Measurements from ENCODE around the gene TRAPPC5.
A peak's percentile ranks its signal among the peaks of the same experiment; 100 is the strongest.

The TRAPPC5 gene

GRCh38 chr19:7657131-7657751 is 23.4 kb upstream of the TRAPPC5 start:
- H3K4me1 Mint-ChIP-seq, result peaks cover 9% of the 10 kb centered on the region
- H3K27me3 Mint-ChIP-seq, result no peaks in the 10 kb centered on the region
- peak overlapping the region; percentile 91 for H3K27ac Mint-ChIP-seq
- H3K9me3 Mint-ChIP-seq, result no peaks in the 10 kb centered on the region
- no peaks in the 10 kb centered on the region for H3K36me3 Mint-ChIP-seq
- no peak for DNase-seq (ENCODE audit: low spot score in 2 of 2)
- ATAC-seq (ENCODE audit: low read depth), result no peak
- no peak overlapping the region for H3K4me3 Mint-ChIP-seq

- H3K27me3 Mint-ChIP-seq, result no peaks in the 10 kb centered on the region
- ATAC-seq (ENCODE audit: low read depth), result peak; percentile 100
- DNase-seq (ENCODE audit: low spot score in 2 of 2), result peak in 1 of 2 donors; percentile 68
- peak overlapping the region; percentile 83 for H3K4me3 Mint-ChIP-seq
- H3K36me3 Mint-ChIP-seq, result no peaks in the 10 kb centered on the region
- H3K27ac Mint-ChIP-seq, result peak overlapping the region; percentile 91
- no peaks in the 10 kb centered on the region for H3K9me3 Mint-ChIP-seq
- peaks cover 4% of the 10 kb centered on the region for H3K4me1 Mint-ChIP-seq
Measured at GRCh38 chr19:7658219-7658686, 22.4 kb upstream of the TRAPPC5 start.

- Mint-ChIP-seq H3K9me3 (no peaks in the 10 kb centered on the region), H3K36me3 (no peaks in the 10 kb centered on the region), H3K27me3 (peaks cover 5% of the 10 kb centered on the region), H3K4me3 (no peak overlapping the region), H3K4me1 (peaks cover 4% of the 10 kb centered on the region), H3K27ac (no peak overlapping the region)
- ATAC-seq (ENCODE audit: low read depth) (no peak), DNase-seq (ENCODE audit: low spot score in 2 of 2) (no peak)
Measured at GRCh38 chr19:7661744-7662538, 18.7 kb upstream of the TRAPPC5 start.

GRCh38 chr19:7662657-7663056 is 18.0 kb upstream of the TRAPPC5 start:
- H3K9me3 Mint-ChIP-seq, result no peaks in the 10 kb centered on the region
- H3K4me3 Mint-ChIP-seq, result no peak overlapping the region
- H3K36me3 Mint-ChIP-seq, result no peaks in the 10 kb centered on the region
- peaks cover 7% of the 10 kb centered on the region for H3K27me3 Mint-ChIP-seq
- H3K4me1 Mint-ChIP-seq, result peaks cover 4% of the 10 kb centered on the region
- ATAC-seq (ENCODE audit: low read depth) (no peak), DNase-seq (ENCODE audit: low spot score in 2 of 2) (no peak)
- H3K27ac Mint-ChIP-seq, result no peak overlapping the region

- Mint-ChIP-seq H3K9me3 (no peaks in the 10 kb centered on the region), H3K4me3 (no peak overlapping the region), H3K36me3 (no peaks in the 10 kb centered on the region), H3K27ac (no peak overlapping the region), H3K27me3 (peaks cover 7% of the 10 kb centered on the region), H3K4me1 (no peaks in the 10 kb centered on the region)
- ATAC-seq (ENCODE audit: low read depth) (no peak), DNase-seq (ENCODE audit: low spot score in 2 of 2) (no peak)
Measured at GRCh38 chr19:7663706-7664105, 16.9 kb upstream of the TRAPPC5 start.

GRCh38 chr19:7665076-7665475 is 15.6 kb upstream of the TRAPPC5 start:
- Mint-ChIP-seq H3K9me3 (no peaks in the 10 kb centered on the region), H3K27me3 (peaks cover 13% of the 10 kb centered on the region), H3K36me3 (no peaks in the 10 kb centered on the region), H3K4me3 (no peak overlapping the region), H3K4me1 (peaks cover 4% of the 10 kb centered on the region), H3K27ac (no peak overlapping the region)
- ATAC-seq (ENCODE audit: low read depth) (no peak), DNase-seq (ENCODE audit: low spot score in 2 of 2) (no peak)

- no peaks in the 10 kb centered on the region for H3K36me3 Mint-ChIP-seq
Measured at GRCh38 chr19:7668842-7669241, 11.8 kb upstream of the TRAPPC5 start, which contains the start of gene RETN. TSS of gene RETN (plus strand) at chr19:7669049. CDS start at chr19:7669327, 278 bp downstream.

GRCh38 chr19:7669641-7670040 is 11.0 kb upstream of the TRAPPC5 start:
- no peak for ATAC-seq (ENCODE audit: low read depth)
- Mint-ChIP-seq H3K4me1 (peaks cover 14% of the 10 kb centered on the region), H3K9me3 (peaks cover 2% of the 10 kb centered on the region), H3K36me3 (no peaks in the 10 kb centered on the region), H3K27ac (no peak overlapping the region), H3K4me3 (no peak overlapping the region), H3K27me3 (peaks cover 32% of the 10 kb centered on the region)
- no peak for DNase-seq (ENCODE audit: low spot score in 2 of 2)

More at GRCh38 chr19:7668842-7669241, 11.8 kb upstream of the TRAPPC5 start, which contains the start of gene RETN:
- no peak for ATAC-seq (ENCODE audit: low read depth)
- Mint-ChIP-seq H3K27me3 (peaks cover 30% of the 10 kb centered on the region), H3K27ac (no peak within 1 kb of the TSS), H3K9me3 (no peaks in the 10 kb centered on the region), H3K4me3 (peak within 1 kb of the TSS; percentile 9), H3K4me1 (peaks cover 12% of the 10 kb centered on the region)
- DNase-seq (ENCODE audit: low spot score in 2 of 2), result no peak

GRCh38 chr19:7670150-7670783 is 10.4 kb upstream of the TRAPPC5 start:
- peak; percentile 67 for ATAC-seq (ENCODE audit: low read depth)
- Mint-ChIP-seq H3K9me3 (peaks cover 2% of the 10 kb centered on the region), H3K36me3 (no peaks in the 10 kb centered on the region), H3K27ac (no peak overlapping the region), H3K27me3 (peaks cover 32% of the 10 kb centered on the region), H3K4me1 (peaks cover 14% of the 10 kb centered on the region), H3K4me3 (peak overlapping the region; percentile 72)
- DNase-seq (ENCODE audit: low spot score in 2 of 2), result no peak

- no peaks in the 10 kb centered on the region for H3K36me3 Mint-ChIP-seq
- peaks cover 32% of the 10 kb centered on the region for H3K27me3 Mint-ChIP-seq
- no peak for DNase-seq (ENCODE audit: low spot score in 2 of 2)
- peaks cover 16% of the 10 kb centered on the region for H3K4me1 Mint-ChIP-seq
- ATAC-seq (ENCODE audit: low read depth), result peak; percentile 40
- peaks cover 2% of the 10 kb centered on the region for H3K9me3 Mint-ChIP-seq
- H3K4me3 Mint-ChIP-seq, result peak overlapping the region; percentile 72
- H3K27ac Mint-ChIP-seq, result no peak overlapping the region
Measured at GRCh38 chr19:7670790-7671189, 9.8 kb upstream of the TRAPPC5 start.

GRCh38 chr19:7672522-7672921 is 8.1 kb upstream of the TRAPPC5 start:
- no peak for ATAC-seq (ENCODE audit: low read depth)
- Mint-ChIP-seq H3K4me1 (peaks cover 30% of the 10 kb centered on the region), H3K9me3 (peaks cover 2% of the 10 kb centered on the region), H3K27me3 (peaks cover 34% of the 10 kb centered on the region), H3K36me3 (no peaks in the 10 kb centered on the region), H3K27ac (no peak overlapping the region), H3K4me3 (no peak overlapping the region)
- DNase-seq (ENCODE audit: low spot score in 2 of 2), result no peak

GRCh38 chr19:7674010-7675005 is 6.3 kb upstream of the TRAPPC5 start:
- peaks cover 40% of the 10 kb centered on the region for H3K27me3 Mint-ChIP-seq
- peaks cover 39% of the 10 kb centered on the region for H3K4me1 Mint-ChIP-seq
- no peak for DNase-seq (ENCODE audit: low spot score in 2 of 2)
- H3K9me3 Mint-ChIP-seq, result peaks cover 2% of the 10 kb centered on the region
- no peak overlapping the region for H3K27ac Mint-ChIP-seq
- H3K4me3 Mint-ChIP-seq, result no peak overlapping the region
- no peak for ATAC-seq (ENCODE audit: low read depth)
- H3K36me3 Mint-ChIP-seq, result no peaks in the 10 kb centered on the region

- Mint-ChIP-seq H3K27me3 (peaks cover 28% of the 10 kb centered on the region), H3K36me3 (no peaks in the 10 kb centered on the region), H3K27ac (peak overlapping the region; percentile 12), H3K9me3 (peaks cover 2% of the 10 kb centered on the region), H3K4me3 (peak overlapping the region; percentile 65), H3K4me1 (peaks cover 36% of the 10 kb centered on the region)
- no peak for ATAC-seq (ENCODE audit: low read depth)
- no peak for DNase-seq (ENCODE audit: low spot score in 2 of 2)
Measured at GRCh38 chr19:7676376-7676775, 4.3 kb upstream of the TRAPPC5 start.

Measured in memory B cell (primary cell).